Panc1 (cell line): Measurements from ENCODE around the gene DNAJC22. TPM values are rescaled to one million over a fixed set of nuclear protein-coding genes. Genes with fewer than 3 reads are reported as not detected.

Experiments
- ATAC-seq: fragments of 200-7000 bp; cut with Tn5 transposase; 2 replicates; pipeline ENCODE4 v1.9.1; 2020; ENCODE audit warnings: mild to moderate bottlenecking, moderate library complexity
- Bru-seq: library from RNA; stranded (reverse); fragments of 400-500 nt; gene quantifications from one replicate; lab custom pipeline; 2021; lab: Mats Ljungman, UMichigan
- BruChase-seq, 2 experiments: library from RNA; stranded (reverse); fragments of 400-500 nt; gene quantifications; one replicate each; lab custom pipeline; 2021; lab: Mats Ljungman, UMichigan
- BruUV-seq: library from RNA; stranded (reverse); fragments of 400-500 nt; replicated peaks from 2 replicates; lab custom pipeline; 2021; lab: Mats Ljungman, UMichigan
- CTCF ChIA-PET: fragments of 300-600 bp; sonication (Branson Sonifier 250); formaldehyde crosslinking; loops from one replicate; lab custom pipeline; 2022; ENCODE audit warnings: antibody characterized with exemption; lab: Charles Lee
- POLR2A ChIA-PET: fragments of 300-600 bp; sonication (Branson Sonifier 250); formaldehyde crosslinking; loops from one replicate; lab custom pipeline; 2022; ENCODE audit warnings: antibody characterized with exemption; lab: Charles Lee
- DNase-seq: peaks from one replicate; pipeline ENCODE4 v3.0.0-alpha.2; 2010; ENCODE audit warnings: low read depth, low spot score
- H3K27ac ChIP-seq: 2 replicates; pipeline ENCODE4 v1.5.1; 2011; ENCODE audit warnings: mild to moderate bottlenecking, low read length, inconsistent platforms
- H3K27me3 ChIP-seq: fragments of 200-500 bp; sonication (Bioruptor generic); 2 replicates; pipeline ENCODE4 v1.6.0; 2014; ENCODE audit warnings: low read length, inconsistent platforms; ENCODE audit not compliant: control insufficient read depth, insufficient read depth
- H3K36me3 ChIP-seq: fragments of 200-500 bp; sonication (Bioruptor generic); 2 replicates; pipeline ENCODE4 v1.5.1; 2014; ENCODE audit warnings: inconsistent platforms, mild to moderate bottlenecking, low read length, moderate library complexity; ENCODE audit not compliant: control insufficient read depth, insufficient read depth
- H3K4me1 ChIP-seq: 2 replicates; pipeline ENCODE4 v1.5.1; 2011; ENCODE audit warnings: inconsistent platforms, mild to moderate bottlenecking, low read length, moderate library complexity; ENCODE audit not compliant: control insufficient read depth, insufficient read depth
- H3K4me3 ChIP-seq, 2 experiments: 2 replicates each; pipeline ENCODE4 v1.5.1; 2011 to 2012; ENCODE audit warnings: low read depth in 2 of 2, low read length in 2 of 2, mild to moderate bottlenecking in 2 of 2, inconsistent platforms in 1 of 2, moderate library complexity in 1 of 2
- H3K9me3 ChIP-seq: fragments of 200-500 bp; sonication (Bioruptor generic); 2 replicates; pipeline ENCODE4 v1.5.1; 2014; ENCODE audit warnings: low read depth, mild to moderate bottlenecking, inconsistent platforms, low read length, moderate library complexity; ENCODE audit not compliant: control insufficient read depth, insufficient read depth
- CTCF ChIP-seq: fragments of 450-650 bp; IDR thresholded peaks from 2 replicates; pipeline ENCODE4 v1.5.1; 2017; ENCODE audit warnings: mild to moderate bottlenecking
- POLR2AphosphoS5 ChIP-seq: IDR thresholded peaks from 2 replicates; pipeline ENCODE4 v1.6.1; 2012; ENCODE audit warnings: mild to moderate bottlenecking, low read depth, low read length, moderate library complexity
- REST ChIP-seq, 2 experiments: IDR thresholded peaks; 2 replicates each; pipeline ENCODE4 v1.6.1; 2011 to 2012; ENCODE audit warnings: low read depth in 2 of 2, control low read depth in 1 of 2, low read length in 1 of 2, mild to moderate bottlenecking in 1 of 2, moderate library complexity in 1 of 2; ENCODE audit not compliant: insufficient read depth in 1 of 2
- SIN3A ChIP-seq: IDR thresholded peaks from 2 replicates; pipeline ENCODE4 v1.6.1; 2012; ENCODE audit warnings: low read depth, mild to moderate bottlenecking, low read length, moderate library complexity, borderline replicate concordance; ENCODE audit not compliant: insufficient read depth
- TCF7L2 ChIP-seq: IDR thresholded peaks from 2 replicates; pipeline ENCODE4 v1.6.1; 2011; ENCODE audit warnings: mild to moderate bottlenecking, low read depth, low read length, inconsistent platforms
- in situ Hi-C: cut with HindIII; loops from 2 replicates; pipeline ENCODE4 v1.10.0; 2016; ENCODE audit warnings: low sequenced_read_pairs, low pct_unique_long_range_greater_than_20kb
- intact Hi-C: fragments of 100-400 bp; cut with micrococcal nuclease; formaldehyde crosslinking; loops from one replicate; pipeline ENCODE4 v1.10.0; 2022; ENCODE audit not compliant: unreplicated experiment
- long read RNA-seq: library from polyadenylated mRNA; unstranded; transcript quantifications from one replicate; pipeline ENCODE4 v2.0.0, GENCODE V29; 2021; ENCODE audit not compliant: unreplicated experiment
- polyA plus RNA-seq: library from polyadenylated mRNA; unstranded; fragments of >200 nt; gene quantifications from one replicate; pipeline ENCODE4 v1.2.1, GENCODE V29; 2012; ENCODE audit warnings: missing spikeins; ENCODE audit not compliant: insufficient read length
- total RNA-seq: library from RNA; stranded (reverse); gene quantifications from one replicate; pipeline ENCODE4 v1.2.1, GENCODE V29; 2021; ENCODE audit not compliant: unreplicated experiment

The DNAJC22 gene
- 1.9 TPM for total RNA-seq
- polyA plus RNA-seq, result 0.69 TPM
- Bru-seq, nascent RNA, result percentile 38 among the genes with signal in this experiment
- BruChase-seq, experiment 1, labeled RNA remaining after a 2-hour chase, result percentile 46 among the genes with signal in this experiment
- percentile 56 among the genes with signal in this experiment for BruChase-seq, experiment 2, labeled RNA remaining after a 6-hour chase
- long read RNA-seq, partial matches to known transcripts, result 2 of 6 reads
- long read RNA-seq, other reads (novel, unspliced or antisense), result 4 of 6 reads

- Histone ChIP-seq H3K36me3 (no peaks in the 10 kb centered on the region), H3K4me1 (peaks cover 20% of the 10 kb centered on the region), H3K9me3 (no peaks in the 10 kb centered on the region), H3K4me3 (peak within 1 kb of the TSS; percentile 31 to 63), H3K27me3 (no peaks in the 10 kb centered on the region; the same call in 1 of the 2 replicates), H3K27ac (no peak within 1 kb of the TSS)
- peak; percentile 64 for ATAC-seq
- TF ChIP-seq TCF7L2 (no peak), REST (IDR thresholded peaks at IDR 0.05; ENCODE audit: insufficient read depth in 1 of 2, low read depth in 2 of 2, low read length in 1 of 2) (no peak), CTCF (no peak), SIN3A (no peak), POLR2AphosphoS5 (no peak)
- BruUV-seq, result no TSS peak
- ChIA-PET CTCF (interaction anchor here (1.1 to 2.1 kb wide), 4 partner anchors 9 to 297 kb away, joined by 5 to 20 read pairs (median 9); partner anchors contain the start of gene C1QL4), POLR2A (interaction anchor here (0.6 to 0.9 kb wide), 3 partner anchors 15 to 347 kb away, joined by 6 to 14 read pairs (median 9); partner anchors contain the start of gene SPATS2)
- in situ Hi-C loops, result no loop called here
- no peak for DNase-seq
- intact Hi-C loops, result no loop called here
Measured at GRCh38 chr12:49346659-49347310, at the start of gene DNAJC22. Gene DNAJC22 (plus strand): TSS chr12:49346888. CDS start chr12:49348873, 1,985 bp downstream.

- TF ChIP-seq SIN3A, result no peak
- no peak for TF ChIP-seq TCF7L2
- no peak for TF ChIP-seq REST (IDR thresholded peaks at IDR 0.05; ENCODE audit: insufficient read depth in 1 of 2, low read depth in 2 of 2, low read length in 1 of 2)
- TF ChIP-seq CTCF, result no peak
- no peak for TF ChIP-seq POLR2AphosphoS5
- Histone ChIP-seq H3K9me3 (no peaks in the 10 kb centered on the region), H3K27me3 (no peaks in the 10 kb centered on the region), H3K27ac (no peak overlapping the region), H3K4me1 (peaks cover 10% of the 10 kb centered on the region), H3K4me3 (peak overlapping the region; percentile 47 to 65), H3K36me3 (no peaks in the 10 kb centered on the region)
- POLR2A ChIA-PET, result no interaction called here
- no TSS peak for BruUV-seq
- in situ Hi-C loops, result no loop called here
- intact Hi-C loops, result no loop called here
- ATAC-seq (peak; percentile 52), DNase-seq (no peak)
- CTCF ChIA-PET, result interaction anchor here (0.6 to 1.4 kb wide), 8 partner anchors 9 to 246 kb away, joined by 3 to 14 read pairs (median 4); partner anchors contain the start of gene TROAP
Measured at GRCh38 chr12:49297695-49298060, 49.0 kb upstream of the DNAJC22 start.
